Endodermal cell (in vitro differentiated cells): ENCODE measurements around the gene AKAP8. TPM values are rescaled to one million over a fixed set of nuclear protein-coding genes. Genes with fewer than 3 reads are reported as not detected.

Experiments used
- DNase-seq: peaks from one replicate; pipeline ENCODE4 v3.0.0-alpha.2; 2017
- H3K27ac ChIP-seq: 2 replicates; pipeline ENCODE4 v1.5.1; 2013; ENCODE audit warnings: mild to moderate bottlenecking, low read depth, low read length, moderate library complexity
- H3K27me3 ChIP-seq: 2 replicates; pipeline ENCODE4 v1.6.1; 2013; ENCODE audit warnings: mild to moderate bottlenecking, low read length, moderate library complexity; ENCODE audit not compliant: insufficient read depth, control insufficient read depth, poor library complexity, severe bottlenecking
- H3K36me3 ChIP-seq: 2 replicates; pipeline ENCODE4 v1.7.0; 2013; ENCODE audit warnings: mild to moderate bottlenecking, low read length, moderate library complexity; ENCODE audit not compliant: control insufficient read depth, insufficient read depth
- H3K4me1 ChIP-seq: one replicate; pipeline ENCODE4 v1.7.0; 2013; ENCODE audit warnings: low read length; ENCODE audit not compliant: control insufficient read depth, insufficient read depth
- H3K4me3 ChIP-seq: 2 replicates; pipeline ENCODE4 v1.5.1; 2013; ENCODE audit warnings: mild to moderate bottlenecking, low read length, moderate library complexity
- H3K9ac ChIP-seq: 2 replicates; pipeline ENCODE4 v1.6.1; 2013; ENCODE audit warnings: mild to moderate bottlenecking, low read length, moderate library complexity; ENCODE audit not compliant: poor library complexity, severe bottlenecking; ENCODE audit errors: extremely low read depth
- H3K9me3 ChIP-seq: 2 replicates; pipeline ENCODE4 v1.6.1; 2013; ENCODE audit warnings: mild to moderate bottlenecking, low read length, moderate library complexity; ENCODE audit not compliant: control insufficient read depth
- H3K27ac Mint-ChIP-seq: 2 replicates; pipeline ENCODE4 v1.8.0; 2020; ENCODE audit warnings: mixed read lengths
- H3K27me3 Mint-ChIP-seq: 2 replicates; pipeline ENCODE4 v1.8.0; 2021; ENCODE audit warnings: mild to moderate bottlenecking, mixed read lengths; ENCODE audit not compliant: insufficient read depth
- H3K36me3 Mint-ChIP-seq: 2 replicates; pipeline ENCODE4 v1.8.0; 2020; ENCODE audit warnings: low read depth, mixed read lengths
- H3K4me1 Mint-ChIP-seq: 2 replicates; pipeline ENCODE4 v1.8.0; 2020; ENCODE audit warnings: mixed read lengths
- H3K4me3 Mint-ChIP-seq: 2 replicates; pipeline ENCODE4 v1.8.0; 2020; ENCODE audit warnings: mild to moderate bottlenecking, moderate library complexity, mixed read lengths
- H3K9me3 Mint-ChIP-seq: 2 replicates; pipeline ENCODE4 v1.8.0; 2020; ENCODE audit warnings: mild to moderate bottlenecking, mixed read lengths
- CTCF ChIP-seq: fragments of 200-600 bp; sonication (generic); conservative IDR thresholded peaks from 2 replicates; pipeline ENCODE4 v1.5.0; 2021; ENCODE audit warnings: antibody characterized with exemption, mild to moderate bottlenecking
- WGBS, 2 experiments: methylation state at CpG; one replicate each; pipeline versions ENCODE4 v1.1.5 to v1.1.7; 2013; ENCODE audit warnings: missing lambda C conversion rate in 2 of 2, mixed read lengths in 1 of 2; ENCODE audit not compliant: insufficient coverage in 1 of 2, insufficient read length in 1 of 2; 5-methylcytosine and 5-hydroxymethylcytosine counted together
- total RNA-seq, 2 donors: library from RNA; stranded (reverse); fragmentation: NEBNext Ultra II Directional in 1 of 2; extraction: Animal tissue kit (Norgen Biotek cat#: 25700) in 1 of 2; gene quantifications; 2 replicates in 1 of 2; 3 replicates in 1 of 2; pipeline ENCODE4 v1.2.1, GENCODE V29; 2021

Gene AKAP8
- total RNA-seq, 2 donors from 2014 or later = 34.9 to 39.6 TPM

DNA sequence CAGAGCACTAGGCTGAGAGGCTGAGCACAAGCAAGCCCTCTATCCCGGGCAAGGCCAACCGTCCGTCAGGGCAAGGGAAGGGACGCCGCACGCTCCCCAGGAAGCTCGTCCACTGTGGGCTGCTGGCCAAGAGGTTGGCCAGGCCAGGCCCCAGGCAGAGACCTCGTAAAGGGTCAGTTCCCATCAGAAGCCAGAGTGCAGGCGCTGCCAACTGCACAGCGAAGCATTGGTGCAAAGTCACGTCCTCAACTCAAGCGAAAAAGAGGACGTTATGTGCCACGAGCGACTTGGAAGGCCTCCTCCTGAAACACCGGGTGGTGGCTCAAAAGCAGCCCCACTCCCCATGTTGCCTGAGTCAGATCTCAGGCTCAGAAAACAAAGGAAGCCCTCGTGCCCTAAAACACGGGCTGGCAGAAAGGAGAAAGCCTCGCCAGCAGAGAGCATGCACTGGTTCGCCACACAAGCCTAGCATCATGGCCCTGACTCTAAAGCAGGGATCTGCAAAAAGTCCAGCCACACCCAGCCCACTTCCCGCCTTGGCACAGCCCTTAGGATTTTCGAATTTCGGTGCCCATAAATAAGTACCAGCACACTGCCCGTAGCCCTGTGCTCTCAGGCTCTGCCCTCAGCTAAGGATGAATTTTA, 4.7 kb downstream of the AKAP8 start:
- 91 to 95% methylated on average over 21 to 24 of the region's 24 CpGs for WGBS, 2 experiments
- TF ChIP-seq CTCF = no peak
- Histone ChIP-seq H3K27me3 (no peaks in the 10 kb centered on the region), H3K9me3 (no peaks in the 10 kb centered on the region), H3K4me3 (no peak overlapping the region), H3K4me1 (no peaks in the 10 kb centered on the region), H3K27ac (no peak overlapping the region), H3K9ac (no peak overlapping the region), H3K36me3 (peaks cover 32% of the 10 kb centered on the region)
- H3K4me1 Mint-ChIP-seq = peaks cover 12% of the 10 kb centered on the region
- no peak for DNase-seq
- H3K27me3 Mint-ChIP-seq = no peaks in the 10 kb centered on the region
- H3K4me3 Mint-ChIP-seq = no peak overlapping the region
- peaks cover 45% of the 10 kb centered on the region for H3K36me3 Mint-ChIP-seq
- peak overlapping the region; percentile 52 for H3K27ac Mint-ChIP-seq
- no peaks in the 10 kb centered on the region for H3K9me3 Mint-ChIP-seq

DNA sequence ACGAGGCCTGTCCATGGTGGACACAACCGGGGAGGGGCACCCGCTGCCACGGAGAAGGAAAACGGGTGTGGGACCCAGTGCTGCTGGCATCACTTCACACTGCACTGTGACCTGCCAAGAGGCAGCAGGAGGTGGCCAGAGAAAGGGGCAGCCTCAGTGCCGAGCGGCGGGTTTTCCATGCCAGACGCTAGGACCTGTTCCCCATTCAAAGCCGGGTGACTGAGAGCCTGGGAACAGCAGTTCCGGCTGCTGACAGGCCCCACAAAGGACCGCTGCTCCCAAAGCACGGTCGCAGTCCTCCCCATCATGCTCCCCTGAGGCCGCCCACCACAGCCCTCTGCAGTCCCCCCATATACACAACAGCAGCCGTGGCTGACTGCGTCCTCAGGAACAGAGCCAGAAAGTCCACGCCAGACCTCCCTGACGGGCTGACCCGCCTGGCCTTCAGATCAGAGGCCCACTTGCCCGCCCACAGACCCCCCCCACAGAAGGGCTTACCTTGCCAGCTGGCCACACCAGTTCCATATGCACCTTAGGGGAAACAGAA, 5.4 kb downstream of the AKAP8 start:
- Histone ChIP-seq H3K4me1 (no peaks in the 10 kb centered on the region), H3K27me3 (no peaks in the 10 kb centered on the region), H3K4me3 (no peak overlapping the region), H3K36me3 (peaks cover 33% of the 10 kb centered on the region), H3K9me3 (no peaks in the 10 kb centered on the region), H3K27ac (no peak overlapping the region), H3K9ac (no peak overlapping the region)
- Mint-ChIP-seq H3K27me3 (no peaks in the 10 kb centered on the region), H3K36me3 (peaks cover 45% of the 10 kb centered on the region), H3K4me1 (peaks cover 12% of the 10 kb centered on the region), H3K27ac (peak overlapping the region; percentile 13), H3K4me3 (no peak overlapping the region), H3K9me3 (no peaks in the 10 kb centered on the region)
- DNase-seq = no peak
- TF ChIP-seq CTCF = no peak
- 90 to 94% methylated on average over 6 to 21 of the region's 21 CpGs for WGBS, 2 experiments

GRCh38 chr19:15373644-15374043, 5.9 kb downstream of the AKAP8 start:
- no peak for TF ChIP-seq CTCF
- Histone ChIP-seq H3K4me3 (no peak overlapping the region), H3K27ac (no peak overlapping the region), H3K9ac (no peak overlapping the region), H3K27me3 (no peaks in the 10 kb centered on the region), H3K4me1 (no peaks in the 10 kb centered on the region), H3K36me3 (peaks cover 38% of the 10 kb centered on the region), H3K9me3 (no peaks in the 10 kb centered on the region)
- 95 to 99% methylated on average over 18 to 22 of the region's 22 CpGs for WGBS, 2 experiments
- H3K4me3 Mint-ChIP-seq = no peak overlapping the region
- no peaks in the 10 kb centered on the region for H3K9me3 Mint-ChIP-seq
- H3K36me3 Mint-ChIP-seq = peaks cover 50% of the 10 kb centered on the region
- no peak for DNase-seq
- no peaks in the 10 kb centered on the region for H3K27me3 Mint-ChIP-seq
- peaks cover 12% of the 10 kb centered on the region for H3K4me1 Mint-ChIP-seq
- H3K27ac Mint-ChIP-seq = peak overlapping the region; percentile 13
